Cardiac muscle cell (in vitro differentiated cells and primary cell): ENCODE data around the gene USP9X. TPM values are rescaled to one million over a fixed set of nuclear protein-coding genes. Genes with fewer than 3 reads are reported as not detected.
"Not testable (repeated sequence)": the region's sequence is repeated elsewhere in the genome, so short reads cannot be mapped to it uniquely, and the experiment has no call there.

Experiments used
- DNase-seq, 2 donors: peaks; one replicate each; pipeline versions ENCODE4 v3.0.0 to v3.0.0-alpha.2; 2010 to 2017; ENCODE audit warnings: low read depth in 1 of 2, low spot score in 1 of 2
- H3K27ac ChIP-seq: fragments of 200-600 bp; sonication (generic); 2 replicates; pipeline ENCODE4 v1.5.1; 2016
- H3K27me3 ChIP-seq: fragments of 200-600 bp; sonication (generic); 2 replicates; pipeline ENCODE4 v1.6.0; 2016; ENCODE audit warnings: control low read depth
- H3K36me3 ChIP-seq: fragments of 200-600 bp; sonication (generic); 2 replicates; pipeline ENCODE4 v1.5.1; 2016; ENCODE audit warnings: control low read depth
- H3K4me1 ChIP-seq: fragments of 200-600 bp; sonication (generic); 2 replicates; pipeline ENCODE4 v1.8.1; 2017; ENCODE audit warnings: low read depth, mild to moderate bottlenecking, mixed run types
- H3K4me3 ChIP-seq: fragments of 200-600 bp; sonication (generic); 2 replicates; pipeline ENCODE4 v1.5.1; 2016; ENCODE audit warnings: mild to moderate bottlenecking
- H3K9me3 ChIP-seq: fragments of 200-600 bp; sonication (generic); 2 replicates; pipeline ENCODE4 v1.5.1; 2017; ENCODE audit warnings: low read depth, mild to moderate bottlenecking, control low read depth
- polyA plus RNA-seq: library from polyadenylated mRNA; unstranded; fragments of >200 nt; fragmentation: Nextera tagmentation; extraction: Ambion mirVana; gene quantifications from 2 replicates; pipeline ENCODE4 v1.2.1, GENCODE V29; 2016
- total RNA-seq: library from RNA; depleted of rRNA; stranded (reverse); fragments of >200 nt; gene quantifications from 2 replicates; pipeline ENCODE4 v1.2.3, GENCODE V29; 2016
- TF ChIP-seq, protein P1 (sequence below): IDR thresholded peaks from 2 replicates; pipeline ENCODE4 v1.5.1; 2012; ENCODE audit warnings: low read depth, mild to moderate bottlenecking, low read length

Gene USP9X
- total and polyA plus RNA-seq, 2 experiments from 2014 or later: 43.1 to 95.6 TPM

DNA sequence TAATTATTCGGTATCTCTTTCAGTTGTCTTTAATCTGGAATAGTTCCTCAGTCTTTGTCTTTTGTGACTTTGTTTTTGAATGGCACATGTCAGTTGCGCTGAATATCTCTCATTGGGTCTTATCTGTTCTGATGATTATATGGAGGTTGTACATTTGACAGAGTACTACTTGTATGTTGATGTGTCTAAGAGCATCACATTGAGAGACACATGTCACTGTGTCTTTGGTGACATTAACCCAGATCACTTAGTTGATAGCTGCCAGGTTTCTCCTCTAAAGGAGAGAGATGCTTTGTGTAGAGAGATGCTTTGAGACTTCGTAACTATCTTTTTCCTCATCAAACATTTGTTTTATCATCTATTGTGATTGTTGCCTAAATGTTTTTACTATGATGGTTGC lies 92.1 kb downstream of the USP9X start:
- no peaks in the 10 kb centered on the region for H3K27me3 ChIP-seq
- peaks cover 5% of the 10 kb centered on the region for H3K36me3 ChIP-seq
- no peak for DNase-seq
- TF ChIP-seq, protein P1, sequence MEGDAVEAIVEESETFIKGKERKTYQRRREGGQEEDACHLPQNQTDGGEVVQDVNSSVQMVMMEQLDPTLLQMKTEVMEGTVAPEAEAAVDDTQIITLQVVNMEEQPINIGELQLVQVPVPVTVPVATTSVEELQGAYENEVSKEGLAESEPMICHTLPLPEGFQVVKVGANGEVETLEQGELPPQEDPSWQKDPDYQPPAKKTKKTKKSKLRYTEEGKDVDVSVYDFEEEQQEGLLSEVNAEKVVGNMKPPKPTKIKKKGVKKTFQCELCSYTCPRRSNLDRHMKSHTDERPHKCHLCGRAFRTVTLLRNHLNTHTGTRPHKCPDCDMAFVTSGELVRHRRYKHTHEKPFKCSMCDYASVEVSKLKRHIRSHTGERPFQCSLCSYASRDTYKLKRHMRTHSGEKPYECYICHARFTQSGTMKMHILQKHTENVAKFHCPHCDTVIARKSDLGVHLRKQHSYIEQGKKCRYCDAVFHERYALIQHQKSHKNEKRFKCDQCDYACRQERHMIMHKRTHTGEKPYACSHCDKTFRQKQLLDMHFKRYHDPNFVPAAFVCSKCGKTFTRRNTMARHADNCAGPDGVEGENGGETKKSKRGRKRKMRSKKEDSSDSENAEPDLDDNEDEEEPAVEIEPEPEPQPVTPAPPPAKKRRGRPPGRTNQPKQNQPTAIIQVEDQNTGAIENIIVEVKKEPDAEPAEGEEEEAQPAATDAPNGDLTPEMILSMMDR: no peak
- no peak overlapping the region for H3K4me3 ChIP-seq
- H3K9me3 ChIP-seq: no peaks in the 10 kb centered on the region
- no peak overlapping the region for H3K27ac ChIP-seq
- H3K4me1 ChIP-seq: peaks cover 7% of the 10 kb centered on the region

DNA sequence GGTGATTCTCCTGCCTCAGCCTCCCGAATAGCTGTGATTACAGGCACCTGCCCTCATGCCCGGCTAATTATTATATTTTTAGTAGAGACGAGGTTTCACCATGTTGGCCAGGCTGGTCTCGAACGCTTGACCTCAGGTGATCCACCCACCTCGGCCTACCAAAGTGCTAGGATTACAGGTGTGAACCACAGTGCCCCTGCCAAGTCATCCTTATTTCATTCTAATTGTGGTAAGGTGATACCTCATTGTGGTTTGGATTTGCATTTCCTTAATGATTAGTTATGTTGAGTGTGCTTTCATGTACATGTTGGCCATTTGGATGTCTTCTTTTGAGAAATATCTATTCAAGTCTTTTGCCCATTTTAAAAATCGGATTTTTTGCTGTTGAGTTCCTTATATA lies 93.0 kb downstream of the USP9X start:
- H3K27ac ChIP-seq: no peak overlapping the region
- TF ChIP-seq, protein P1: no peak
- H3K4me1 ChIP-seq: peaks cover 7% of the 10 kb centered on the region
- no peak overlapping the region for H3K4me3 ChIP-seq
- peaks cover 3% of the 10 kb centered on the region for H3K36me3 ChIP-seq
- no peaks in the 10 kb centered on the region for H3K9me3 ChIP-seq
- no peaks in the 10 kb centered on the region for H3K27me3 ChIP-seq
- no peak for DNase-seq

DNA sequence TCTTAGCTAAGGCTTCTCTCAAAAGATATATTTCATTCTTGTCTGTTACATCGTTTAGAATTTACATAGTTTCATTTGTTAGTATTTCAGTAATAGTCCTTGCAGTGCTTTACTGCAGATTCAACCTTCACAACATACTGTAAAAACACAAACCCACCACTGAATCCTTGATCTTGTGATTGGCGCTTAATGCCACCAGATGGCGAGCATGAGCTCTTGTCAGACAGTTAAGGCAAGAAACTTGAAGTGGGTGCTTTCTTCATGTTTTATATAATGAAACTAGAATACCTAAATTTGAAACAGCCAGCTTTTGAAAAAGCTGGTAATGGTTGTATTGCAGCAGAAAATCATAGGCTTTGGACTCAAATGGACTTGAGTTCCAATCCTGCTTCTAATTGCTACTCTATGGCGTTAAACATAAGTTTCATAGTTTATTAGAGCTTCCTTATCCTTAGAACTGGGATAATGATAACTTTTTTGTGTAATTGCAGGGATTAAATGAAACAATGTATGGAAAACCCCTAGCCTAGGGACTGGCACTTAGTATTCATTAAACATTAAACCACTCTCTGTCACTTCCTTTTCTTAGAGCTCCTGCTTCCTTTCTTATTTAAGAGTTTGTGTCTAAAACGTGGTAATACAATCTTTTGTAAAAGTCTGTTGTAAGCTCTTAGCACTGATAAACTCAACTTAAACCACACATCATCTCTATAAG lies 95.1 kb downstream of the USP9X start:
- no peak overlapping the region for H3K4me3 ChIP-seq
- DNase-seq: peak; percentile 67 to 71
- no peaks in the 10 kb centered on the region for H3K9me3 ChIP-seq
- TF ChIP-seq, protein P1: peak; percentile 66
- peaks cover 11% of the 10 kb centered on the region for H3K36me3 ChIP-seq
- no peak overlapping the region for H3K27ac ChIP-seq
- peaks cover 14% of the 10 kb centered on the region for H3K4me1 ChIP-seq
- no peaks in the 10 kb centered on the region for H3K27me3 ChIP-seq

DNA sequence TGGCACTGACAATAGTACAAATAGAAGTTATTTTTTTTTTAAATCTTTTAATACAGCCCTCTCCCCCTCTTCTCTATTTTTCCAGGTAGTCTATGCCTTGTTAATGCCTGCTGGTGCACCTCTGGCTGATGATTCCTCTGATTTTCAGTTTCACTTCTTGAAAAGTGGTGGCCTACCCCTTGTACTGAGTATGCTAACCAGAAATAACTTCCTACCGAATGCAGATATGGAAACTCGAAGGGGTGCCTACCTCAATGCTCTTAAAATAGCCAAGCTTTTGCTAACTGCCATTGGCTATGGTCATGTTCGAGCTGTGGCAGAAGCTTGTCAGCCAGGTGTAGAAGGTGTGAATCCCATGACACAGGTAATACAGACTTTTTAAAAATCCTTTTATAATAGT lies 99.1 kb downstream of the USP9X start:
- no peaks in the 10 kb centered on the region for H3K9me3 ChIP-seq
- no peak overlapping the region for H3K4me3 ChIP-seq
- no peaks in the 10 kb centered on the region for H3K27me3 ChIP-seq
- H3K4me1 ChIP-seq: peaks cover 14% of the 10 kb centered on the region
- TF ChIP-seq, protein P1: no peak
- DNase-seq: peak in 1 of 2 donors; percentile 18
- H3K27ac ChIP-seq: peak overlapping the region; percentile 2
- peaks cover 17% of the 10 kb centered on the region for H3K36me3 ChIP-seq

DNA sequence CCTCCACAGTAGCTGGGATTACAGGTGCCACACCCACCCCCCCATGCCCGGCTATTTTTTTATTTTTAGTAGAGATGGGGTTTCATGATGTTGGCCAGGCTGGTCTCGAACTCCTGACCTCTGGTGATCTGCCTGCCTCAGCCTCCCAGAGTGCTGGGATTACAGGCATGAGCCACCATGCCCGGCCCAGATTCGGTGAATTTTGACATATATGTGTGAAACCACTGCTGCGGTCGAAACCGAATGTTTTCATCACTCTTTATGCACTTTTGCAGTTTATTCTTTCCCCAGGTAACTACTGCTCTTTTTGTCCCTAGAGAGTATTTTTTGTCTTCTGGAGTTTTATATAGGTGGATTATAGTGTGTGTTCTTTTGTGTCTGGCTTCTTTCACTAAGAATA lies 101.7 kb downstream of the USP9X start:
- H3K27me3 ChIP-seq, H3K27ac ChIP-seq, H3K9me3 ChIP-seq, DNase-seq, H3K4me3 ChIP-seq: not testable (repeated sequence)
- H3K4me1 ChIP-seq: peaks cover 14% of the 10 kb centered on the region
- peaks cover 34% of the 10 kb centered on the region for H3K36me3 ChIP-seq

DNA sequence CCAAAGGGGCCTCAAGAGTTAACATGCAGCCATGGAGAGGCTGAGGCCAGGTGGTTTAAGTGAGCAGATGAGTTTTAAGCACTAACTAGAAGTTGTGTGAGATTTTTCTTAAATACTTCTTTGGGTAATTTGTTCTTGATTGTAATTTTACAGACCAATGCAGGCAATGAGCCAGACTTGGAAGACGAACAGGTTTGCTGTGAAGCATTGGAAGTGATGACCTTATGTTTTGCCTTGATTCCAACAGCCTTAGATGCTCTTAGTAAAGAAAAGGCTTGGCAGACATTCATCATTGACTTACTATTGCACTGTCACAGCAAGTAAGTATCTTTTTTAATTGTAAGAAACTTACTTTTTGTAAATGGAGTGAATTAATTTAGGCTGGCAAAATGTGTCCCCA lies 103.9 kb downstream of the USP9X start:
- DNase-seq: no peak
- H3K36me3 ChIP-seq: peaks cover 36% of the 10 kb centered on the region
- no peak overlapping the region for H3K27ac ChIP-seq
- H3K4me3 ChIP-seq: no peak overlapping the region
- peaks cover 5% of the 10 kb centered on the region for H3K4me1 ChIP-seq
- H3K27me3 ChIP-seq: no peaks in the 10 kb centered on the region
- no peaks in the 10 kb centered on the region for H3K9me3 ChIP-seq
- TF ChIP-seq, protein P1: no peak
